ENCODE results near the gene SLC39A7. TPM values are rescaled to one million over a fixed set of nuclear protein-coding genes. Genes with fewer than 3 reads are reported as not detected.

The SLC39A7 gene
- total RNA-seq, 2 donors from 2014 or later, result 56.1 to 58.3 TPM

DNA sequence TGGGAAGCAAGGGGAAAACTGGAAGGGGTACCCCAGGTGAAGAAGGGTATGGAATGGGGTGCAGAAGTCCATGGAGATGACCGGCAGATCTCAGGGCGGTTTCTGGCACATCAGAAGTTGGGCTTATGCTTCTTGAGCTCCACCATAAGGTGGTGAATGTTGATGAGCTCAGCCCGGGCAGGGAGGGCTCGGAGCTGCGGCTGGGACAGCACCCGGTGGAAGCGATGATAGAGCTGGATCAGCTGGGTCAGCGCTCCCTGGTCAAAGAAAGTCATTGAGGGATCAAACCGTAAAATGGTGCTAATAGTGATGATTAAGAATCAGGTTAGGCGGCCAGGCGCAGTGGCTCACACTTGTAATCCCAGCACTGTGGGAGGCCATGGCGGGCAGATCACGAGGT lies 50.1 kb downstream of the SLC39A7 start:
- DNase-seq (no peak), ATAC-seq (replicated peaks in 1 of 2) (no peak)
- Mint-ChIP-seq H3K36me3 (ENCODE audit: insufficient read depth in 2 of 2) (peaks cover 7 to 18% of the 10 kb centered on the region in 2 donors), H3K27ac (peak overlapping the region; percentile 63), H3K27me3 (ENCODE audit: low read depth) (no peaks in the 10 kb centered on the region), H3K4me3 (peak overlapping the region; percentile 94 to 95), H3K4me1 (ENCODE audit: low read depth) (peaks cover 34% of the 10 kb centered on the region), H3K9me3 (no peaks in the 10 kb centered on the region)

DNA sequence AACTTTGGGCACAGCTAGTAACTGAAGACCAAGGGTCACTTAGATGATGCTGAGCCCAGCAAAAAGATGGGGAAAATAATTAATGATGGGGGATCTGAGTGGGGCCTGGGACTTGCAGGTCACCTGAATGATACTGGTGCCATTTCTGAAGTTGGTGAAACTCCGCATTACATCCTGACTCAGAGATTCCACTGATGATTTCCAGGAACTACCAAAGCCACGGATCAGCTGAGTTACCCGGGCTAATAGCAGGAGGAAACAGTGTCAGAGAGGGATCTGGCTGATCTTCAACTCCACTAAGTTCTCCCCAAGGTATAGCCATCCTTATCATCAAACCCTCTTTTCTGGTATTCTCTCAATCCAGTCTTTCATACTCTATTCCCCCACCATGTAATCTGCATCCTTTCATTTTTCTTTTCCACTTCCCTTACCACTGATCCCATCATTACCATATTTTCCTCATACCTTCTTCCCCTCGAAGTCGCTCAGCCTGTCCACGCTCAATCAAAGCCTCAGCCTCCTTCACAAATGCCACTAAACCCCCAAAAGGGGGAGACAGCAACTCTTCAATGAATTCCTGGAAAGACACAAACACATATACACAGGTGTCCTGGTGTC lies 50.8 kb downstream of the SLC39A7 start:
- H3K4me1 Mint-ChIP-seq (ENCODE audit: low read depth), result peaks cover 34% of the 10 kb centered on the region
- H3K27me3 Mint-ChIP-seq (ENCODE audit: low read depth), result no peaks in the 10 kb centered on the region
- no peak for ATAC-seq (replicated peaks in 1 of 2)
- peak overlapping the region in 1 of 2 donors; percentile 94 for H3K4me3 Mint-ChIP-seq
- peaks cover 7 to 18% of the 10 kb centered on the region in 2 donors for H3K36me3 Mint-ChIP-seq (ENCODE audit: insufficient read depth in 2 of 2)
- DNase-seq, result no peak
- no peaks in the 10 kb centered on the region for H3K9me3 Mint-ChIP-seq
- H3K27ac Mint-ChIP-seq, result peak overlapping the region; percentile 54

DNA sequence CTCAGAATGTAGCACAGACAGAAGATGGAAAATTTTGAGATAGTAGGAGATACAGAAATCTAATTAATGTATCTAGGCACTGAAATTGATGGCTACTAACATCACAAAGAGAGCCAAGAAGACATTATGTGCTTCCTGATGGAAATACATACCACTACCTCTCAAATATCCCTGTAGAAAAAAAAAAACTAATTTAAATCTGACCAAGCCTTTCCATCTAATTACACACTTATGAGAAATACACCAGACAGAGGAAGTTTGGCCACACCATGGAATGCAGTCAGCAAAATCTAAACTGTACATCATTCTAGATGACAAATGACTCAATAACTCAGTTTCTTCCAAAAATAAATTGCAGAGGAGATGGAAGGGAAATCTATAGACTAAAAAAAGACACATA lies 52.1 kb downstream of the SLC39A7 start:
- H3K27me3 Mint-ChIP-seq (ENCODE audit: low read depth), result no peaks in the 10 kb centered on the region
- H3K36me3 Mint-ChIP-seq (ENCODE audit: insufficient read depth in 2 of 2), result peaks cover 7 to 18% of the 10 kb centered on the region in 2 donors
- no peak for DNase-seq
- peak overlapping the region; percentile 83 for H3K27ac Mint-ChIP-seq
- H3K4me3 Mint-ChIP-seq, result no peak overlapping the region
- H3K4me1 Mint-ChIP-seq (ENCODE audit: low read depth), result peaks cover 34% of the 10 kb centered on the region
- ATAC-seq (replicated peaks in 1 of 2), result no peak
- H3K9me3 Mint-ChIP-seq, result no peaks in the 10 kb centered on the region

Other genes with a start within 250 kb of the SLC39A7 start
- 10 to 100 TPM; 19.4 to 20.2 TPM for gene HLA-DMA, start 247.8 kb upstream of the SLC39A7 start, total RNA-seq
- gene BRD2, start 232.3 kb upstream of the SLC39A7 start, total RNA-seq, result 100 to 1,000 TPM; 238 to 291 TPM
- 1 to 10 TPM; 3.1 to 3.9 TPM for gene HLA-DOA, start 191.3 kb upstream of the SLC39A7 start, total RNA-seq
- 10 to 100 TPM; 11.4 to 25.8 TPM for gene HLA-DPA1, start 127.2 kb upstream of the SLC39A7 start, total RNA-seq
- gene HLA-DPB1, start 124.9 kb upstream of the SLC39A7 start, total RNA-seq, result 10 to 100 TPM; 12.5 to 20.9 TPM
- gene COL11A2, start 8.4 kb upstream of the SLC39A7 start, total RNA-seq, result 1 to 10 TPM; 2.5 to 3.2 TPM
- gene RXRB, start 202 bp upstream of the SLC39A7 start, total RNA-seq, result 10 to 100 TPM; 55.6 to 57.5 TPM
- gene HSD17B8, start 3.8 kb downstream of the SLC39A7 start, total RNA-seq, result 10 to 100 TPM; 35.8 to 36.0 TPM
- gene RING1, start 7.6 kb downstream of the SLC39A7 start, total RNA-seq, result 10 to 100 TPM; 30.1 to 37.7 TPM
- 10 to 100 TPM; 50.7 to 54.9 TPM for gene VPS52, start 71.0 kb downstream of the SLC39A7 start, total RNA-seq
- gene RPS18, start 71.2 kb downstream of the SLC39A7 start, total RNA-seq, result 1,000 to 10,000 TPM; 4,335 to 4,825 TPM
- 10 to 100 TPM; 10.1 to 14.2 TPM for gene B3GALT4, start 76.3 kb downstream of the SLC39A7 start, total RNA-seq
- gene WDR46, start 88.4 kb downstream of the SLC39A7 start, total RNA-seq, result 10 to 100 TPM; 46.6 to 54.0 TPM
- gene PFDN6, start 88.7 kb downstream of the SLC39A7 start, total RNA-seq, result 10 to 100 TPM; 41.9 to 54.6 TPM
- gene RGL2, start 98.1 kb downstream of the SLC39A7 start, total RNA-seq, result 10 to 100 TPM; 34.3 to 43.7 TPM
- 100 to 1,000 TPM; 180 to 210 TPM for gene TAPBP, start 113.2 kb downstream of the SLC39A7 start, total RNA-seq
- 10 to 100 TPM; 14.9 to 16.1 TPM for gene ZBTB22, start 116.9 kb downstream of the SLC39A7 start, total RNA-seq
- gene DAXX, start 122.1 kb downstream of the SLC39A7 start, total RNA-seq, result 10 to 100 TPM; 56.5 to 61.3 TPM
- 10 to 100 TPM; 91.7 to 96.3 TPM for gene KIFC1, start 191.0 kb downstream of the SLC39A7 start, total RNA-seq
- 10 to 100 TPM; 65.2 to 77.3 TPM for gene PHF1, start 210.1 kb downstream of the SLC39A7 start, total RNA-seq
- 100 to 1,000 TPM; 212 to 222 TPM for gene CUTA, start 217.2 kb downstream of the SLC39A7 start, total RNA-seq
- 10 to 100 TPM; 86.9 to 91.5 TPM for gene SYNGAP1, start 219.2 kb downstream of the SLC39A7 start, total RNA-seq